SK-N-SH (cell line): ENCODE measurements around the gene KRT25.

Experiments
- EP300 ChIP-seq, 2 experiments: IDR thresholded peaks; 2 replicates each; pipeline versions ENCODE4 v1.4.0 to v1.6.1; 2012; ENCODE audit warnings: borderline replicate concordance in 1 of 2, low read depth in 1 of 2, low read length in 1 of 2
- JUND ChIP-seq: IDR thresholded peaks from 2 replicates; pipeline ENCODE4 v1.4.0; 2012
- POLR2AphosphoS5 ChIP-seq: IDR thresholded peaks from 2 replicates; pipeline ENCODE4 v1.6.1; 2012; ENCODE audit warnings: low read depth, low read length
- RAD21 ChIP-seq: IDR thresholded peaks from 2 replicates; pipeline ENCODE4 v1.6.1; 2012; ENCODE audit warnings: mild to moderate bottlenecking, low read length
- RFX5 ChIP-seq: IDR thresholded peaks from 2 replicates; pipeline ENCODE4 v1.6.1; 2012; ENCODE audit warnings: mild to moderate bottlenecking, improper control_type of control experiment, low read length
- SIN3A ChIP-seq: IDR thresholded peaks from 2 replicates; pipeline ENCODE4 v1.6.1; 2012; ENCODE audit warnings: low read depth, mild to moderate bottlenecking, low read length, moderate library complexity, borderline replicate concordance
- TF ChIP-seq, protein P1 (sequence below): fragments of 200-600 bp; sonication (generic); IDR thresholded peaks from 2 replicates; pipeline ENCODE4 v1.6.1; 2017; ENCODE audit warnings: antibody characterized with exemption, mild to moderate bottlenecking, moderate library complexity
- TF ChIP-seq, protein P2 (sequence below): IDR thresholded peaks from 2 replicates; pipeline ENCODE4 v1.6.1; 2012; ENCODE audit warnings: mild to moderate bottlenecking, low read depth, low read length, moderate library complexity

DNA sequence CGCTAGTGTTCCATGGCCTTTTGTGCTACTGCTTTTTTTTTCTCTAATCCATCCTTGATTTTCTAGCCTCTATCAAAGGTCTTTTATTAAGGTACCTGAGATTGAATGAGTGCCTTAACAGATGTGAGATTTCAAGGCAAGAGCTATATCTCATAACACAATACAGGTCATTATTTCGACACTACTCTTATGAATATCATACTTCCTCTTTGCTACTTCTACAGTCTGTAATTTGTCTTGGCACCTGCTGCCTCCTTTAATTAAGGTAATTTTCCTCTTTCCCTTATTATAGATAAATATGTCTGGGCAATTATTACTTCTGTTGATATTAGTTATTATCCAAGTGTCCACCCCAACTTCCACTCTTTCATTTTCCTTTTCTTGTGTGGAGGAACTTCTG is 39.3 kb upstream of the KRT25 start:
- TF ChIP-seq, protein P1, sequence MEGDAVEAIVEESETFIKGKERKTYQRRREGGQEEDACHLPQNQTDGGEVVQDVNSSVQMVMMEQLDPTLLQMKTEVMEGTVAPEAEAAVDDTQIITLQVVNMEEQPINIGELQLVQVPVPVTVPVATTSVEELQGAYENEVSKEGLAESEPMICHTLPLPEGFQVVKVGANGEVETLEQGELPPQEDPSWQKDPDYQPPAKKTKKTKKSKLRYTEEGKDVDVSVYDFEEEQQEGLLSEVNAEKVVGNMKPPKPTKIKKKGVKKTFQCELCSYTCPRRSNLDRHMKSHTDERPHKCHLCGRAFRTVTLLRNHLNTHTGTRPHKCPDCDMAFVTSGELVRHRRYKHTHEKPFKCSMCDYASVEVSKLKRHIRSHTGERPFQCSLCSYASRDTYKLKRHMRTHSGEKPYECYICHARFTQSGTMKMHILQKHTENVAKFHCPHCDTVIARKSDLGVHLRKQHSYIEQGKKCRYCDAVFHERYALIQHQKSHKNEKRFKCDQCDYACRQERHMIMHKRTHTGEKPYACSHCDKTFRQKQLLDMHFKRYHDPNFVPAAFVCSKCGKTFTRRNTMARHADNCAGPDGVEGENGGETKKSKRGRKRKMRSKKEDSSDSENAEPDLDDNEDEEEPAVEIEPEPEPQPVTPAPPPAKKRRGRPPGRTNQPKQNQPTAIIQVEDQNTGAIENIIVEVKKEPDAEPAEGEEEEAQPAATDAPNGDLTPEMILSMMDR = no peak
- TF ChIP-seq SIN3A = no peak
- no peak for TF ChIP-seq POLR2AphosphoS5
- no peak for TF ChIP-seq JUND
- TF ChIP-seq RAD21 = no peak
- no peak for TF ChIP-seq EP300 (IDR thresholded peaks at IDR 0.05; ENCODE audit: borderline replicate concordance in 1 of 2, low read depth in 1 of 2, low read length in 1 of 2)
- no peak for TF ChIP-seq RFX5
- TF ChIP-seq, protein P2, sequence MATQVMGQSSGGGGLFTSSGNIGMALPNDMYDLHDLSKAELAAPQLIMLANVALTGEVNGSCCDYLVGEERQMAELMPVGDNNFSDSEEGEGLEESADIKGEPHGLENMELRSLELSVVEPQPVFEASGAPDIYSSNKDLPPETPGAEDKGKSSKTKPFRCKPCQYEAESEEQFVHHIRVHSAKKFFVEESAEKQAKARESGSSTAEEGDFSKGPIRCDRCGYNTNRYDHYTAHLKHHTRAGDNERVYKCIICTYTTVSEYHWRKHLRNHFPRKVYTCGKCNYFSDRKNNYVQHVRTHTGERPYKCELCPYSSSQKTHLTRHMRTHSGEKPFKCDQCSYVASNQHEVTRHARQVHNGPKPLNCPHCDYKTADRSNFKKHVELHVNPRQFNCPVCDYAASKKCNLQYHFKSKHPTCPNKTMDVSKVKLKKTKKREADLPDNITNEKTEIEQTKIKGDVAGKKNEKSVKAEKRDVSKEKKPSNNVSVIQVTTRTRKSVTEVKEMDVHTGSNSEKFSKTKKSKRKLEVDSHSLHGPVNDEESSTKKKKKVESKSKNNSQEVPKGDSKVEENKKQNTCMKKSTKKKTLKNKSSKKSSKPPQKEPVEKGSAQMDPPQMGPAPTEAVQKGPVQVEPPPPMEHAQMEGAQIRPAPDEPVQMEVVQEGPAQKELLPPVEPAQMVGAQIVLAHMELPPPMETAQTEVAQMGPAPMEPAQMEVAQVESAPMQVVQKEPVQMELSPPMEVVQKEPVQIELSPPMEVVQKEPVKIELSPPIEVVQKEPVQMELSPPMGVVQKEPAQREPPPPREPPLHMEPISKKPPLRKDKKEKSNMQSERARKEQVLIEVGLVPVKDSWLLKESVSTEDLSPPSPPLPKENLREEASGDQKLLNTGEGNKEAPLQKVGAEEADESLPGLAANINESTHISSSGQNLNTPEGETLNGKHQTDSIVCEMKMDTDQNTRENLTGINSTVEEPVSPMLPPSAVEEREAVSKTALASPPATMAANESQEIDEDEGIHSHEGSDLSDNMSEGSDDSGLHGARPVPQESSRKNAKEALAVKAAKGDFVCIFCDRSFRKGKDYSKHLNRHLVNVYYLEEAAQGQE = no peak
